H1 (cell line): Measurements from ENCODE around the gene SLC6A2. TPM values are rescaled to one million over a fixed set of nuclear protein-coding genes. Genes with fewer than 3 reads are reported as not detected.

ENCODE experiments used
- polyA plus RNA-seq, 7 experiments: library from polyadenylated mRNA; depleted of rRNA in 3 of 7; stranded (reverse) in 5 of 7; unstranded in 2 of 7; fragments of >200 nt in 5 of 7; fragments of 200-250 nt in 2 of 7; gene quantifications; 1 replicate in 5 of 7; 2 replicates in 1 of 7; 4 replicates in 1 of 7; pipeline versions ENCODE4 v1.2.1 to v1.2.3, GENCODE V29; 2011 to 2013; ENCODE audit warnings: missing spikeins in 2 of 7, mixed read lengths in 2 of 7
- total RNA-seq: library from RNA; stranded (reverse); fragmentation: NEBNext Ultra II Directional; extraction: Animal tissue kit (Norgen Biotek cat#: 25700); gene quantifications from 2 replicates; pipeline ENCODE4 v1.2.1, GENCODE V29; 2021
- TF ChIP-seq, protein P1 (sequence below): fragments of 300-600 bp; sonication (generic); IDR thresholded peaks from 2 replicates; pipeline ENCODE4 v1.7.1; 2012; ENCODE audit warnings: low read length, moderate library complexity, mild to moderate bottlenecking, inconsistent platforms; ENCODE audit not compliant: insufficient replicate concordance

Gene SLC6A2
- total and polyA plus RNA-seq, 2 of the 8 experiments (the other 6 are each of a cell fraction or from before 2014, with no cell fraction given): 0.35 TPM; not detected in 1

GRCh38 chr16:55725055-55725777 lies 69.4 kb downstream of the SLC6A2 start (continued):
- TF ChIP-seq, protein P1, sequence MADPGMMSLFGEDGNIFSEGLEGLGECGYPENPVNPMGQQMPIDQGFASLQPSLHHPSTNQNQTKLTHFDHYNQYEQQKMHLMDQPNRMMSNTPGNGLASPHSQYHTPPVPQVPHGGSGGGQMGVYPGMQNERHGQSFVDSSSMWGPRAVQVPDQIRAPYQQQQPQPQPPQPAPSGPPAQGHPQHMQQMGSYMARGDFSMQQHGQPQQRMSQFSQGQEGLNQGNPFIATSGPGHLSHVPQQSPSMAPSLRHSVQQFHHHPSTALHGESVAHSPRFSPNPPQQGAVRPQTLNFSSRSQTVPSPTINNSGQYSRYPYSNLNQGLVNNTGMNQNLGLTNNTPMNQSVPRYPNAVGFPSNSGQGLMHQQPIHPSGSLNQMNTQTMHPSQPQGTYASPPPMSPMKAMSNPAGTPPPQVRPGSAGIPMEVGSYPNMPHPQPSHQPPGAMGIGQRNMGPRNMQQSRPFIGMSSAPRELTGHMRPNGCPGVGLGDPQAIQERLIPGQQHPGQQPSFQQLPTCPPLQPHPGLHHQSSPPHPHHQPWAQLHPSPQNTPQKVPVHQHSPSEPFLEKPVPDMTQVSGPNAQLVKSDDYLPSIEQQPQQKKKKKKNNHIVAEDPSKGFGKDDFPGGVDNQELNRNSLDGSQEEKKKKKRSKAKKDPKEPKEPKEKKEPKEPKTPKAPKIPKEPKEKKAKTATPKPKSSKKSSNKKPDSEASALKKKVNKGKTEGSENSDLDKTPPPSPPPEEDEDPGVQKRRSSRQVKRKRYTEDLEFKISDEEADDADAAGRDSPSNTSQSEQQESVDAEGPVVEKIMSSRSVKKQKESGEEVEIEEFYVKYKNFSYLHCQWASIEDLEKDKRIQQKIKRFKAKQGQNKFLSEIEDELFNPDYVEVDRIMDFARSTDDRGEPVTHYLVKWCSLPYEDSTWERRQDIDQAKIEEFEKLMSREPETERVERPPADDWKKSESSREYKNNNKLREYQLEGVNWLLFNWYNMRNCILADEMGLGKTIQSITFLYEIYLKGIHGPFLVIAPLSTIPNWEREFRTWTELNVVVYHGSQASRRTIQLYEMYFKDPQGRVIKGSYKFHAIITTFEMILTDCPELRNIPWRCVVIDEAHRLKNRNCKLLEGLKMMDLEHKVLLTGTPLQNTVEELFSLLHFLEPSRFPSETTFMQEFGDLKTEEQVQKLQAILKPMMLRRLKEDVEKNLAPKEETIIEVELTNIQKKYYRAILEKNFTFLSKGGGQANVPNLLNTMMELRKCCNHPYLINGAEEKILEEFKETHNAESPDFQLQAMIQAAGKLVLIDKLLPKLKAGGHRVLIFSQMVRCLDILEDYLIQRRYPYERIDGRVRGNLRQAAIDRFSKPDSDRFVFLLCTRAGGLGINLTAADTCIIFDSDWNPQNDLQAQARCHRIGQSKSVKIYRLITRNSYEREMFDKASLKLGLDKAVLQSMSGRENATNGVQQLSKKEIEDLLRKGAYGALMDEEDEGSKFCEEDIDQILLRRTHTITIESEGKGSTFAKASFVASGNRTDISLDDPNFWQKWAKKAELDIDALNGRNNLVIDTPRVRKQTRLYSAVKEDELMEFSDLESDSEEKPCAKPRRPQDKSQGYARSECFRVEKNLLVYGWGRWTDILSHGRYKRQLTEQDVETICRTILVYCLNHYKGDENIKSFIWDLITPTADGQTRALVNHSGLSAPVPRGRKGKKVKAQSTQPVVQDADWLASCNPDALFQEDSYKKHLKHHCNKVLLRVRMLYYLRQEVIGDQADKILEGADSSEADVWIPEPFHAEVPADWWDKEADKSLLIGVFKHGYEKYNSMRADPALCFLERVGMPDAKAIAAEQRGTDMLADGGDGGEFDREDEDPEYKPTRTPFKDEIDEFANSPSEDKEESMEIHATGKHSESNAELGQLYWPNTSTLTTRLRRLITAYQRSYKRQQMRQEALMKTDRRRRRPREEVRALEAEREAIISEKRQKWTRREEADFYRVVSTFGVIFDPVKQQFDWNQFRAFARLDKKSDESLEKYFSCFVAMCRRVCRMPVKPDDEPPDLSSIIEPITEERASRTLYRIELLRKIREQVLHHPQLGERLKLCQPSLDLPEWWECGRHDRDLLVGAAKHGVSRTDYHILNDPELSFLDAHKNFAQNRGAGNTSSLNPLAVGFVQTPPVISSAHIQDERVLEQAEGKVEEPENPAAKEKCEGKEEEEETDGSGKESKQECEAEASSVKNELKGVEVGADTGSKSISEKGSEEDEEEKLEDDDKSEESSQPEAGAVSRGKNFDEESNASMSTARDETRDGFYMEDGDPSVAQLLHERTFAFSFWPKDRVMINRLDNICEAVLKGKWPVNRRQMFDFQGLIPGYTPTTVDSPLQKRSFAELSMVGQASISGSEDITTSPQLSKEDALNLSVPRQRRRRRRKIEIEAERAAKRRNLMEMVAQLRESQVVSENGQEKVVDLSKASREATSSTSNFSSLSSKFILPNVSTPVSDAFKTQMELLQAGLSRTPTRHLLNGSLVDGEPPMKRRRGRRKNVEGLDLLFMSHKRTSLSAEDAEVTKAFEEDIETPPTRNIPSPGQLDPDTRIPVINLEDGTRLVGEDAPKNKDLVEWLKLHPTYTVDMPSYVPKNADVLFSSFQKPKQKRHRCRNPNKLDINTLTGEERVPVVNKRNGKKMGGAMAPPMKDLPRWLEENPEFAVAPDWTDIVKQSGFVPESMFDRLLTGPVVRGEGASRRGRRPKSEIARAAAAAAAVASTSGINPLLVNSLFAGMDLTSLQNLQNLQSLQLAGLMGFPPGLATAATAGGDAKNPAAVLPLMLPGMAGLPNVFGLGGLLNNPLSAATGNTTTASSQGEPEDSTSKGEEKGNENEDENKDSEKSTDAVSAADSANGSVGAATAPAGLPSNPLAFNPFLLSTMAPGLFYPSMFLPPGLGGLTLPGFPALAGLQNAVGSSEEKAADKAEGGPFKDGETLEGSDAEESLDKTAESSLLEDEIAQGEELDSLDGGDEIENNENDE: no peak
